K562 (cell line): ENCODE data around the gene HNRNPA3. TPM values are rescaled to one million over a fixed set of nuclear protein-coding genes. Genes with fewer than 3 reads are reported as not detected.

ENCODE experiments used
- ARID1B ChIP-seq: fragments of 450-650 bp; IDR thresholded peaks from 2 replicates; pipeline ENCODE4 v1.6.1; 2016; ENCODE audit warnings: antibody characterized with exemption, mild to moderate bottlenecking, inconsistent platforms
- ATF3 ChIP-seq, 2 experiments: fragments of 450-650 bp in 1 of 2; sonication (generic) in 1 of 2; formaldehyde crosslinking in 1 of 2; IDR thresholded peaks in 1 of 2; conservative IDR thresholded peaks in 1 of 2; 2 replicates each; pipeline versions ENCODE4 v1.6.1 to v1.8.1; 2016 to 2023; ENCODE audit warnings: mild to moderate bottlenecking in 2 of 2, moderate library complexity in 2 of 2, inconsistent platforms in 1 of 2, missing genetic modification reagents in 1 of 2
- CHCHD3 ChIP-seq: fragments of 250-450 bp; sonication (Bioruptor Pico); IDR thresholded peaks from 2 replicates; pipeline ENCODE4 v2.1.2; 2022; ENCODE audit warnings: mild to moderate bottlenecking
- CREM ChIP-seq: IDR thresholded peaks from 2 replicates; pipeline ENCODE4 v1.6.1; 2014; ENCODE audit warnings: antibody characterized with exemption, low read depth
- CXXC5 ChIP-seq: fragments of 250-450 bp; sonication (Bioruptor Pico); IDR thresholded peaks from 2 replicates; pipeline ENCODE4 v1.8.0; 2022; ENCODE audit warnings: inconsistent platforms, mild to moderate bottlenecking, moderate library complexity
- DDX20 ChIP-seq: fragments of 450-650 bp; IDR thresholded peaks from 2 replicates; pipeline ENCODE4 v1.6.1; 2016; ENCODE audit warnings: missing genetic modification characterization, low read depth, mild to moderate bottlenecking, missing compliant biosample characterization, moderate library complexity
- ESRRB ChIP-seq: fragments of 250-450 bp; sonication (Bioruptor Pico); IDR thresholded peaks from 2 replicates; pipeline ENCODE4 v1.5.0; 2020; ENCODE audit warnings: mild to moderate bottlenecking, moderate library complexity, borderline replicate concordance
- FOSL1 ChIP-seq: fragments of 200-800 bp; sonication (Bioruptor generic); conservative IDR thresholded peaks from 2 replicates; pipeline ENCODE4 v1.6.1; 2016; ENCODE audit warnings: missing genetic modification characterization, missing compliant biosample characterization
- HNRNPH1 ChIP-seq: fragments of 200-400 bp; formaldehyde crosslinking; optimal IDR thresholded peaks from 2 replicates; pipeline ENCODE3; 2017; ENCODE audit warnings: low read depth, mild to moderate bottlenecking, low read length, moderate library complexity
- KDM4B ChIP-seq, 2 experiments: fragments of 450-650 bp in 1 of 2; sonication (generic) in 1 of 2; IDR thresholded peaks; 2 replicates each; pipeline ENCODE4 v1.6.1; 2016 to 2017; ENCODE audit warnings: borderline replicate concordance in 2 of 2, antibody characterized with exemption in 1 of 2, low read depth in 1 of 2, mild to moderate bottlenecking in 1 of 2
- MEF2D ChIP-seq: conservative IDR thresholded peaks from 2 replicates; pipeline ENCODE4 v1.6.1; 2016; ENCODE audit warnings: low read depth, missing genetic modification characterization, missing compliant biosample characterization
- NCOA1 ChIP-seq: fragments of 450-650 bp; IDR thresholded peaks from 2 replicates; pipeline ENCODE4 v1.6.1; 2016; ENCODE audit warnings: low read depth
- NR4A1 ChIP-seq, 2 experiments: fragments of 250-450 bp in 1 of 2; fragments of 450-650 bp in 1 of 2; sonication (Bioruptor Pico) in 1 of 2; IDR thresholded peaks; 2 replicates each; pipeline versions ENCODE4 v1.4.0 to v1.6.1; 2016 to 2020; ENCODE audit warnings: mild to moderate bottlenecking in 2 of 2, missing compliant biosample characterization in 1 of 2, missing genetic modification characterization in 1 of 2, moderate library complexity in 1 of 2
- PCBP2 ChIP-seq: fragments of 200-400 bp; formaldehyde crosslinking; IDR thresholded peaks from 2 replicates; pipeline ENCODE4 v1.6.1; 2018; ENCODE audit warnings: low read length, low read depth, mild to moderate bottlenecking, moderate library complexity; ENCODE audit not compliant: poor library complexity, severe bottlenecking
- PHF20 ChIP-seq: fragments of 450-650 bp; IDR thresholded peaks from 2 replicates; pipeline ENCODE4 v1.6.1; 2018; ENCODE audit not compliant: partially characterized antibody
- RBM22 ChIP-seq: fragments of 200-400 bp; formaldehyde crosslinking; IDR thresholded peaks from 2 replicates; pipeline ENCODE4 v1.6.1; 2018; ENCODE audit warnings: low read length, low read depth; ENCODE audit not compliant: poor library complexity, severe bottlenecking
- SMAD4 ChIP-seq: fragments of 250-450 bp; sonication (Bioruptor Pico); conservative IDR thresholded peaks from 2 replicates; pipeline ENCODE4 v1.8.0; 2021; ENCODE audit warnings: inconsistent platforms, mild to moderate bottlenecking, moderate library complexity
- ZBTB7A ChIP-seq: IDR thresholded peaks from 2 replicates; pipeline ENCODE4 v1.6.1; 2011; ENCODE audit warnings: low read depth, mild to moderate bottlenecking, low read length, moderate library complexity, borderline replicate concordance; ENCODE audit not compliant: control insufficient read depth
- ZNF354B ChIP-seq: fragments of 250-450 bp; sonication (Bioruptor Pico); IDR thresholded peaks from 2 replicates; pipeline ENCODE4 v1.4.0; 2020
- ZNF384 ChIP-seq: IDR thresholded peaks from 2 replicates; pipeline ENCODE4 v1.6.1; 2012; ENCODE audit warnings: low read depth, low read length, improper control_type of control experiment
- polyA plus RNA-seq, 8 experiments: library from polyadenylated mRNA; depleted of rRNA in 4 of 8; stranded (reverse) in 5 of 8; unstranded in 3 of 8; fragments of >200 nt; fragmentation: Nextera tagmentation in 2 of 8; fragmentation: Illumina TruSeq in 1 of 8; extraction: Ambion mirVana in 2 of 8; extraction: Trizol in 1 of 8; gene quantifications; 2 replicates each; pipeline versions ENCODE4 v1.2.1 to v1.2.3, GENCODE V29; 2011 to 2014; ENCODE audit warnings: inconsistent platforms in 1 of 8, missing spikeins in 1 of 8
- total RNA-seq, 7 experiments: library from RNA; depleted of rRNA in 6 of 7; stranded (reverse); fragments of >200 nt in 6 of 7; fragmentation: Illumina TruSeq in 2 of 7; extraction: Trizol in 2 of 7; gene quantifications; 2 replicates each; pipeline versions ENCODE4 v1.2.1 to v1.2.3, GENCODE V29; 2011 to 2021; ENCODE audit warnings: low replicate concordance in 1 of 7

Gene HNRNPA3
- total and polyA plus RNA-seq, 9 of the 15 experiments (the other 6 are each of a cell fraction or from before 2014, with no cell fraction given) = 72.8 to 428 (median 192) TPM

- TF ChIP-seq ATF3 (IDR thresholded peaks at IDR 0.05) = peak; percentile 97
- TF ChIP-seq ATF3 (CRISPR knock-in tag; conservative IDR thresholded peaks at IDR 0.05) = no peak
- TF ChIP-seq PCBP2 = no peak
- peak; percentile 39; the same call in 1 of the 2 replicates for TF ChIP-seq CXXC5 (CRISPR knock-in tag)
- TF ChIP-seq ZNF384 = peak; percentile 60
- TF ChIP-seq CREM = no peak
- no peak for TF ChIP-seq ESRRB (CRISPR knock-in tag)
- TF ChIP-seq SMAD4 = no peak
- TF ChIP-seq ZNF354B = no peak
- no peak for TF ChIP-seq NCOA1
- peak; percentile 70 for TF ChIP-seq ARID1B
- TF ChIP-seq RBM22 = no peak
- TF ChIP-seq CHCHD3 (CRISPR knock-in tag) = no peak
- TF ChIP-seq PHF20 = no peak
- no peak for TF ChIP-seq NR4A1 (CRISPR knock-in tag; IDR thresholded peaks at IDR 0.05)
- TF ChIP-seq NR4A1 (tag; IDR thresholded peaks at IDR 0.05) = no peak
- no peak for TF ChIP-seq ZBTB7A
- 0 out of 2 replicates have a peak, but pooled peaks have one; percentile 18 for TF ChIP-seq MEF2D (tag)
- TF ChIP-seq DDX20 (tag) = 0 out of 2 replicates have a peak, but pooled peaks have one; percentile 54
- TF ChIP-seq FOSL1 (tag) = peak; percentile 94
- TF ChIP-seq KDM4B (IDR thresholded peaks at IDR 0.05; ENCODE audit: borderline replicate concordance in 2 of 2, low read depth in 1 of 2) = no peak
- TF ChIP-seq HNRNPH1 = no peak
Measured at GRCh38 chr2:177245010-177245422, 32.4 kb downstream of the HNRNPA3 start (continued).
